Astrocyte (in vitro differentiated cells and primary cell): Measurements from ENCODE around the gene HEMK1. TPM values are rescaled to one million over a fixed set of nuclear protein-coding genes. Genes with fewer than 3 reads are reported as not detected.

Source experiments
- DNase-seq: peaks from one replicate; pipeline ENCODE4 v3.0.0-alpha.2; 2010; ENCODE audit warnings: low read depth
- FAIRE-seq: peaks from 2 replicates; lab custom pipeline; 2011; peaks lifted over from hg19 to GRCh38; lab: Jason Lieb, UNC
- H2AFZ ChIP-seq: 2 replicates; pipeline ENCODE4 v1.6.0; 2012; ENCODE audit warnings: low read depth, low read length, inconsistent platforms
- H3K27ac ChIP-seq: 2 replicates; pipeline ENCODE4 v1.5.1; 2011; ENCODE audit warnings: low read depth, low read length, inconsistent platforms
- H3K27me3 ChIP-seq: 2 replicates; pipeline ENCODE4 v1.6.0; 2011; ENCODE audit warnings: low read length, inconsistent platforms; ENCODE audit not compliant: insufficient read depth
- H3K36me3 ChIP-seq: 2 replicates; pipeline ENCODE4 v1.5.1; 2011; ENCODE audit warnings: low read length, inconsistent platforms; ENCODE audit not compliant: insufficient read depth
- H3K4me1 ChIP-seq: 2 replicates; pipeline ENCODE4 v1.5.1; 2011; ENCODE audit warnings: low read length, inconsistent platforms; ENCODE audit not compliant: insufficient read depth
- H3K4me2 ChIP-seq: 2 replicates; pipeline ENCODE4 v1.6.0; 2012; ENCODE audit warnings: low read length, inconsistent platforms
- H3K4me3 ChIP-seq: 2 replicates; pipeline ENCODE4 v1.5.1; 2011; ENCODE audit warnings: low read depth, mild to moderate bottlenecking, low read length, inconsistent platforms; ENCODE audit not compliant: insufficient read depth
- H3K79me2 ChIP-seq: 2 replicates; pipeline ENCODE4 v1.6.0; 2012; ENCODE audit warnings: mild to moderate bottlenecking, low read length, inconsistent platforms; ENCODE audit not compliant: insufficient read depth
- H3K9ac ChIP-seq: 2 replicates; pipeline ENCODE4 v1.6.0; 2012; ENCODE audit warnings: mild to moderate bottlenecking, low read length, inconsistent platforms
- H3K9me3 ChIP-seq: 2 replicates; pipeline ENCODE4 v1.5.1; 2012; ENCODE audit warnings: low read depth, mild to moderate bottlenecking, low read length, inconsistent platforms; ENCODE audit not compliant: insufficient read depth
- H4K20me1 ChIP-seq: 2 replicates; pipeline ENCODE4 v1.6.0; 2012; ENCODE audit warnings: low read length, inconsistent platforms; ENCODE audit not compliant: insufficient read depth
- H3K27ac Mint-ChIP-seq: one replicate; pipeline ENCODE4 v1.8.0; 2021; ENCODE audit warnings: mild to moderate bottlenecking, mixed read lengths; ENCODE audit not compliant: unreplicated experiment
- H3K27me3 Mint-ChIP-seq: one replicate; pipeline ENCODE4 v1.8.0; 2021; ENCODE audit warnings: low read depth, mixed read lengths; ENCODE audit not compliant: unreplicated experiment
- H3K36me3 Mint-ChIP-seq: one replicate; pipeline ENCODE4 v1.8.0; 2021; ENCODE audit warnings: low read depth, mixed read lengths; ENCODE audit not compliant: unreplicated experiment
- H3K4me1 Mint-ChIP-seq: one replicate; pipeline ENCODE4 v1.8.0; 2021; ENCODE audit warnings: low read depth, mixed read lengths; ENCODE audit not compliant: unreplicated experiment
- H3K4me3 Mint-ChIP-seq: one replicate; pipeline ENCODE4 v1.8.0; 2021; ENCODE audit warnings: mild to moderate bottlenecking, moderate library complexity, mixed read lengths; ENCODE audit not compliant: unreplicated experiment
- H3K9me3 Mint-ChIP-seq: one replicate; pipeline ENCODE4 v1.8.0; 2021; ENCODE audit warnings: mild to moderate bottlenecking, mixed read lengths; ENCODE audit not compliant: unreplicated experiment
- CTCF ChIP-seq: IDR thresholded peaks from 2 replicates; pipeline ENCODE4 v1.5.1; 2011; ENCODE audit warnings: low read depth, mild to moderate bottlenecking, inconsistent platforms, low read length, moderate library complexity; ENCODE audit not compliant: insufficient read depth
- EZH2 ChIP-seq: IDR thresholded peaks from 2 replicates; pipeline ENCODE4 v1.6.1; 2012; ENCODE audit warnings: mild to moderate bottlenecking, low read length, inconsistent platforms; ENCODE audit not compliant: insufficient read depth
- total RNA-seq: library from RNA; stranded (reverse); gene quantifications from 2 replicates; pipeline ENCODE4 v1.2.1, GENCODE V29; 2021

Gene HEMK1
- total RNA-seq, 1 donor from 2014 or later: 13.6 TPM

DNA sequence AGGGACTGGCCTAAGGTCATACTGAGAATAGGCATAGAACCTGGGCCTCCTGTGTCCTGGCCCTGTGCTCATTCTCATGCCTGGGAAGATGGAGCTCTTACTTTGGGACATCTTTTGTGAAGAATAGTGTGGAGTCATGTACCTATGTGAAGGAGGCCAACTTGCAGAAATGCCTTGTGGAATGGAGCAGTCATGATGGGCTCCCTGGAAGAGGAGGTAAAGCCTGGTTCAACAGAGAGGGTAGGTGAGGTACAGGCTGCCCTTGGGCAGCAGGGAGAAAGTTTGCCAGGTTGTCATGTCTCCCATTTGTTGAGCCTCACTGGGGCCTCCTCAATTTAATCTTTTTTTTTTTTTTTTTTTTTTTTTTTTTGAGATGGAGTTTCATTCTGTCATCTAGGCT is 65.7 kb downstream of the HEMK1 start:
- Histone ChIP-seq H3K9me3 (no peaks in the 10 kb centered on the region), H4K20me1 (peaks cover 23% of the 10 kb centered on the region), H3K4me1 (peaks cover 29% of the 10 kb centered on the region), H2AFZ (no peak overlapping the region), H3K27me3 (no peaks in the 10 kb centered on the region), H3K79me2 (no peaks in the 10 kb centered on the region), H3K4me3 (no peak overlapping the region), H3K27ac (no peak overlapping the region), H3K36me3 (no peaks in the 10 kb centered on the region), H3K9ac (no peak overlapping the region), H3K4me2 (no peak overlapping the region)
- Mint-ChIP-seq H3K9me3 (no peaks in the 10 kb centered on the region), H3K4me1 (peaks cover 29% of the 10 kb centered on the region), H3K27me3 (no peaks in the 10 kb centered on the region), H3K27ac (no peak overlapping the region), H3K4me3 (no peak overlapping the region), H3K36me3 (no peaks in the 10 kb centered on the region)
- no peak for DNase-seq
- FAIRE-seq: no peak
- TF ChIP-seq EZH2 (no peak), CTCF (no peak)

DNA sequence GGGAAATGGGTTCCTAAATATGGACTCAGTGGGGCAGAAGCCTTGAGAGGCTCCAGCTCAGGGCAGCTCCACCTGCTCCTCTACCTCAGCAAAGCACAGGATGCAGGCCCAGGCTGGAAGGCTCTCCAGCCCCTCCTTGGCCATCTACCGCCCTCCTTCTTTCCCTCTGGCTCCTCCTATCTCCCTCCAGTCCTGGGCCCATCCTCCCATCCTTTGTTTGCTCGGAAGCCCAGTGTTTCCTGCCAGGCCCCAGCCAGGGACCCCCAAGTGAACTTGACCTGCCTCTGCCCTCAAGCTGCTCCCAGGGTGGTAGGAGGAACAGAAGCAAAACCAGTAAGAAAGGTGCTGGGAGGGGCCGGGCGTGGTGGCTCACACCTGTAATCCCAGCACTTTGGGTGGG is 67.7 kb downstream of the HEMK1 start:
- H3K4me1 Mint-ChIP-seq: peaks cover 27% of the 10 kb centered on the region
- Histone ChIP-seq H3K27me3 (no peaks in the 10 kb centered on the region), H3K27ac (no peak overlapping the region), H3K4me3 (no peak overlapping the region), H3K4me1 (peaks cover 16% of the 10 kb centered on the region), H3K9ac (no peak overlapping the region), H3K36me3 (no peaks in the 10 kb centered on the region), H3K79me2 (no peaks in the 10 kb centered on the region), H4K20me1 (peaks cover 18% of the 10 kb centered on the region), H2AFZ (no peak overlapping the region), H3K9me3 (no peaks in the 10 kb centered on the region), H3K4me2 (no peak overlapping the region)
- TF ChIP-seq EZH2 (no peak), CTCF (no peak)
- DNase-seq (no peak), FAIRE-seq (no peak)
- no peaks in the 10 kb centered on the region for H3K9me3 Mint-ChIP-seq
- no peak overlapping the region for H3K4me3 Mint-ChIP-seq
- peaks cover 9% of the 10 kb centered on the region for H3K36me3 Mint-ChIP-seq
- no peak overlapping the region for H3K27ac Mint-ChIP-seq
- H3K27me3 Mint-ChIP-seq: peaks cover 2% of the 10 kb centered on the region

- Histone ChIP-seq H3K4me3 (no peak overlapping the region), H3K36me3 (no peaks in the 10 kb centered on the region), H2AFZ (no peak overlapping the region), H3K4me1 (peaks cover 16% of the 10 kb centered on the region), H3K27me3 (no peaks in the 10 kb centered on the region), H3K4me2 (no peak overlapping the region), H3K9me3 (no peaks in the 10 kb centered on the region), H4K20me1 (peaks cover 18% of the 10 kb centered on the region), H3K9ac (no peak overlapping the region), H3K79me2 (no peaks in the 10 kb centered on the region), H3K27ac (no peak overlapping the region)
- FAIRE-seq (no peak), DNase-seq (no peak)
- H3K9me3 Mint-ChIP-seq: no peaks in the 10 kb centered on the region
- peaks cover 13% of the 10 kb centered on the region for H3K36me3 Mint-ChIP-seq
- H3K4me3 Mint-ChIP-seq: no peak overlapping the region
- peak overlapping the region; percentile 67 for H3K27ac Mint-ChIP-seq
- peaks cover 27% of the 10 kb centered on the region for H3K4me1 Mint-ChIP-seq
- no peak for TF ChIP-seq CTCF
- TF ChIP-seq EZH2: no peak
- peaks cover 2% of the 10 kb centered on the region for H3K27me3 Mint-ChIP-seq
Measured at GRCh38 chr3:50637945-50638344, 68.6 kb downstream of the HEMK1 start.
